GM12891 (cell line): Measurements from ENCODE around the gene LRRC32.

Experiments
- POLR2A ChIP-seq: IDR thresholded peaks from 2 replicates; pipeline ENCODE4 v1.6.1; 2011; ENCODE audit warnings: low read depth, low read length, control low read depth
- POLR2AphosphoS5 ChIP-seq: IDR thresholded peaks from 2 replicates; pipeline ENCODE4 v1.6.1; 2011; ENCODE audit warnings: low read depth, low read length, control low read depth
- SPI1 ChIP-seq: IDR thresholded peaks from 2 replicates; pipeline ENCODE4 v1.6.1; 2011; ENCODE audit warnings: low read depth, low read length, control low read depth
- TAF1 ChIP-seq: IDR thresholded peaks from 2 replicates; pipeline ENCODE4 v1.6.1; 2011; ENCODE audit warnings: low read depth, low read length, control low read depth

GRCh38 chr11:76673176-76674142 lies 2.9 kb upstream of the LRRC32 start:
- TF ChIP-seq POLR2AphosphoS5 (no peak), TAF1 (no peak), POLR2A (no peak), SPI1 (no peak)
